Gastroesophageal sphincter (tissue), 3 donors: ENCODE results near the gene GCC1.

Source experiments
- EP300 ChIP-seq: sonication (generic); formaldehyde crosslinking; IDR thresholded peaks from one replicate; pipeline ENCODE4 v1.6.1; 2017; ENCODE audit warnings: antibody characterized with exemption, mild to moderate bottlenecking
- POLR2A ChIP-seq, 2 donors: fragments of 450-650 bp; IDR thresholded peaks; one replicate each; pipeline ENCODE4 v1.6.1; 2017; ENCODE audit warnings: antibody characterized with exemption in 2 of 2, mild to moderate bottlenecking in 2 of 2, moderate library complexity in 1 of 2
- TF ChIP-seq, protein P1 (sequence below), 4 experiments: fragments of 200-600 bp in 2 of 4; fragments of 450-650 bp in 2 of 4; sonication (generic) in 1 of 4; IDR thresholded peaks; one replicate each; pipeline ENCODE4 v1.5.1; 2017 to 2019; ENCODE audit warnings: antibody characterized with exemption in 4 of 4, mild to moderate bottlenecking in 2 of 4, moderate library complexity in 2 of 4

DNA sequence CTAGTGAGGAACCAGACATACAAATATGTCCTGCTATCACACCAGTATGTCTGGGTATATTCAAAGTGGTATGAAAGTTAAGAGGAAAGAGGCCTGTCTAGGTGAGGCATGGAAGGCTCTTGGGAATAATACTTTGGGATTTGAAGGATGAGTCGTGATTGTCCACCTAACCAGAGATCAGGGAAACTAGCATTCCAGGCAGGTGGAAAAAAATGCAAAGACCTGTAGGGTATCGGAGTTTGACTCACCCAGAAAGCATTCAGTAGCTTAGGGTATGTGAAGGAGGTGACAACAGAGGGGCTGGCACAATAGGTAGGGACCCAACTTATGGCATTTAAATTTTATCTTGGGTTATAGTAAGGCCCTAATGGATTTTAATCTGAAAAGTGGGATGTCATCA is 950 bp upstream of the GCC1 start:
- TF ChIP-seq, protein P1, sequence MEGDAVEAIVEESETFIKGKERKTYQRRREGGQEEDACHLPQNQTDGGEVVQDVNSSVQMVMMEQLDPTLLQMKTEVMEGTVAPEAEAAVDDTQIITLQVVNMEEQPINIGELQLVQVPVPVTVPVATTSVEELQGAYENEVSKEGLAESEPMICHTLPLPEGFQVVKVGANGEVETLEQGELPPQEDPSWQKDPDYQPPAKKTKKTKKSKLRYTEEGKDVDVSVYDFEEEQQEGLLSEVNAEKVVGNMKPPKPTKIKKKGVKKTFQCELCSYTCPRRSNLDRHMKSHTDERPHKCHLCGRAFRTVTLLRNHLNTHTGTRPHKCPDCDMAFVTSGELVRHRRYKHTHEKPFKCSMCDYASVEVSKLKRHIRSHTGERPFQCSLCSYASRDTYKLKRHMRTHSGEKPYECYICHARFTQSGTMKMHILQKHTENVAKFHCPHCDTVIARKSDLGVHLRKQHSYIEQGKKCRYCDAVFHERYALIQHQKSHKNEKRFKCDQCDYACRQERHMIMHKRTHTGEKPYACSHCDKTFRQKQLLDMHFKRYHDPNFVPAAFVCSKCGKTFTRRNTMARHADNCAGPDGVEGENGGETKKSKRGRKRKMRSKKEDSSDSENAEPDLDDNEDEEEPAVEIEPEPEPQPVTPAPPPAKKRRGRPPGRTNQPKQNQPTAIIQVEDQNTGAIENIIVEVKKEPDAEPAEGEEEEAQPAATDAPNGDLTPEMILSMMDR (IDR thresholded peaks at IDR 0.05) = no peak
- TF ChIP-seq EP300 (no peak), POLR2A (IDR thresholded peaks at IDR 0.05) (no peak)
